Measurements from ENCODE around the gene MPC2. TPM values are rescaled to one million over a fixed set of nuclear protein-coding genes. Genes with fewer than 3 reads are reported as not detected.
A peak's percentile ranks its signal among the peaks of the same experiment; 100 is the strongest.

Gene MPC2
- 75.6 TPM for polyA plus RNA-seq (2012; ENCODE audit: missing spikeins)

DNA sequence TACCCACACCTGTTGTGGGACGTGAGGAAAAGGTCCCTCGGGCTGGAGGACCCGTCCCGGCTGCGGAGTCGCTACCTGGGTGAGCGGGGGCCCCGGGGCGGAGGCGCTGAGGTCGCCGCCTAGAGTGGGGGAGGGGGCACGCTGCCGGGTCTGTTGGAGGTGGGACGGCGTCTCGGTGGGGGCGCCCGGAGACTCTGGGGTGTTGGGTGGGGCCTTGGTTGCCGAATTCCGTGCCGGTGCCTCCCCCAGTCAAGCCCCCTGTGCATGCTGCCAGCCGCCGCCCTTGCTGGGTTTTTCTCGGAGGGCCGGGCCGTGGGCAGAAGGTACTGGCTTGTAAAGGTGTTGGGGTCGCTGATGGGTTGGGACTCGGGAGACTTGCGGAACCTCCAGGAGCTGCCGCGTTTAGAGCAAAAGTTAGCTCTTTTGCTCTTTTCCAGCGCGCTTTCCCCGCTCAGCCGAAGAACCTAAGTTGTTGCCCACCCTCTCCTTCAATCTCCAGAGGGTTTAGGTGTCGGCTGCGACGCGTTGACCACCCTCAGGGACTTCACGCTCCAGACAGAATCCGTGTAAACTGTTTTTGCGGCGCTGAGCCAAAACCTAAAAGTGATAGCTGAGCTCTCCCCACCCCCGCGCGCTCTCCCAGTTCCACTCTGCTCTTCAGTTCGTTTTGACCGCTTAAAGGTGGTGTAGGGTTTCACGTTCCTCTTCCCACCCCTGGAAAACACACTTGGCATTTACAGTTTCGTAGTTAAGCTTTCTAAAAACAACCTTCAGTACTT, at the start of gene MPC2:
Gene MPC2, minus strand, starts transcription at position 143 of the 779 bp plus-strand sequence. CDS start 1,231 bp downstream, outside the sequence.
- TF ChIP-seq POLR2AphosphoS5 (IDR thresholded peaks at IDR 0.05; ENCODE audit: low read depth, low read length) (peak; percentile 55; the same call in 1 of the 2 replicates), POLR2A (IDR thresholded peaks at IDR 0.05; ENCODE audit: low read depth, low read length) (no peak; the same call in 1 of the 2 replicates)
- DNase-seq (ENCODE audit: insufficient read length) (peak; percentile 49), FAIRE-seq (peak; percentile 62)

DNA sequence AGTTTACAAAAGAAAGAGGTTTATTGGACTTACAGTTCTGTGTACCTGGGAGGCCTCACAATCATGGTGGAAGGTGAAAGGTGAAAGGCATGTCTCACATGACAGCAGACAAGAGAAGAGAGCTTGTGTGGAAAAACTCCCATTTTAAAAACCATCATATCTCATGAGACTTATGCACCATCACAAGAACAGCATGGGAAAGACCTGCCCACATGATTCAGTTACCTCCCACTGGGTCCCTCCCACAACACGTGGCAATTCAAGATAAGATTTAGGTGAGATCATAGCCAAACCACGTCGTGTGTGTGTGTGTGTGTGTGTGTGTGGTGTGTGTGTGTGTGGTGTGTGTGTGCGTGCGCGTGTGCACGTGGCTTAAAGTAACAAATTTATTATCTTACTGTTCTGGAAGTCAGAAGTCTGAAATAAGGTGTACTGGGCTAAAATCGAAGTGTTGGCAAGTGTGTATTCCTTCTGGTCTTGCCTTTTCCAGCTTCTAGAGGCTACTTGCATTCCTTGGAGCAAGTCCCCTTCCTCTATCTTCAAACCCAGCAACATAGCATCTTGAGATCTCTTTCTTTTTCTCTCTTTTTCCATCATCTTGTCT, 48.1 kb upstream of the MPC2 start:
- no peak for TF ChIP-seq POLR2A (IDR thresholded peaks at IDR 0.05; ENCODE audit: low read depth, low read length)
- no peak for TF ChIP-seq POLR2AphosphoS5 (IDR thresholded peaks at IDR 0.05; ENCODE audit: low read depth, low read length)
- no peak for TF ChIP-seq TAF1 (IDR thresholded peaks at IDR 0.05; ENCODE audit: borderline replicate concordance, low read depth, low read length)
- FAIRE-seq, result no peak
- DNase-seq (ENCODE audit: insufficient read length), result no peak

DNA sequence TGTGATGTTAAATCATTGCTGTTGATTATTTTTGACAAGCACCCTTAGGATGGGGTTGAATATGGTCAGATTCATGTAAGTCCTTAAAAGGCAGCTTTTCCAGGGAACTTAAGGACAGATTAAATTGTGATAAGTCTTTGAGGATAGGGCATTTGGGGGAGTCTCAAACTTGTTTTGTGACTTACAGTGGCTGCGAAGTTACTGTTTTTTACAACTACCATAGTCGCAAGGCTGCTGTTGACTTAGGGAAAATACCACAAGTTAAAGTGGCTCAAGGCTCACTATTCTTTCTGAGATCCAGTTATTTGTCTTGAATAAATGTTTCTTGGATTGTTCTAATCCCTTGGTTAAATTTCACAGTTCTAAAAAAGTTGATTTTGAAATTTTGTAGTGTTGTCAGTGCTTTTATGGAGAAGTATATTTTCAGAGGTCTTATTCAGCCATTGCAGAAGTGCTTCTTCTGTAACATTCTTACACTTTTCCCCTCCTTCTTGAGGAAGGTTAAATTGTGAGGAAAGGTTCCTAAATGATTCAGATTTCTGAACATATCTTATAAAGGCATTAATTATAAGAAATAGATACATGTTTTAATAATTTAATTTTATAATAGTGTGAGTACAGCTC, 47.0 kb upstream of the MPC2 start:
- DNase-seq (ENCODE audit: insufficient read length), result no peak
- TF ChIP-seq POLR2AphosphoS5 (IDR thresholded peaks at IDR 0.05; ENCODE audit: low read depth, low read length) (no peak), POLR2A (IDR thresholded peaks at IDR 0.05; ENCODE audit: low read depth, low read length) (no peak), TAF1 (IDR thresholded peaks at IDR 0.05; ENCODE audit: borderline replicate concordance, low read depth, low read length) (no peak)
- no peak for FAIRE-seq

DNA sequence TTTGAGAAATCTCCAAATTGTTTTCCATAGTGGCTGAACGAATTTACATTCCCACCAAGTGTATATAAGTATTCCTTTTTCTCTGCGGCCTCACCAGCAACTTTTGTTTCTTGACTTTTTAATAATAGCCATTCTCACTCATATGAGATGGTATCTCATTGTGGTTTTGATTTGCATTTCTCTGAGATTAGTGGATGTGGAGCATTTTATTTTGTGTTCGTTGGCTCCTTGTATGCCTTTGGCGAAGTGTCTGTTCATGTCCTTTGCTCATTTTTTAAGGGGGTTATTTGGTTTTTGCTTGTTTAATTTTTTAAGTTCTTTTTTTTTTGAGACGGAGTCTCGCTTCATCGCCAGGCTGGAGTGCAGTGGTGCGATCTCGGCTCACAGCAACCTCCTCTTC, 45.1 kb upstream of the MPC2 start:
- FAIRE-seq, result no peak
- no peak for DNase-seq (ENCODE audit: insufficient read length)
- TF ChIP-seq TAF1 (IDR thresholded peaks at IDR 0.05; ENCODE audit: borderline replicate concordance, low read depth, low read length) (no peak), POLR2AphosphoS5 (IDR thresholded peaks at IDR 0.05; ENCODE audit: low read depth, low read length) (no peak), POLR2A (IDR thresholded peaks at IDR 0.05; ENCODE audit: low read depth, low read length) (no peak)

DNA sequence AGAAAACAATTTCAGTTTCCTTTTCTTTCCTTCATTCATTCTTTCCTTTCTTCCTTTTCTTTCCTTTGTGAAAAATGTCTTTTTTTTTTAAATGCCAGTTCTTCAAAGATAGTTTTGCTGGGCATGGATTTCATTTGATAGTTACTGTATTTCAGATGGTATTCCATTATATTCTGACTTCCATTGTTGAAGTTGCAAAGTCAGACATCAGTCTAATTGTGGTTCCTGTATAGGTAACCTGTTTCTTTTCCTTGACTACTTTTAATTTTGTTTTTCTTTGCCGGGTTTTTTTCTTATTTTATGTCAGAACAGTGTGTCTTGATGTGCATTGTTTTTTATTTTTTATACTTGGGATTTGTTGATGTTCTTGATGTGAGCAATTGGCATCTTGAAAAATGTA, 40.4 kb upstream of the MPC2 start:
- no peak for TF ChIP-seq POLR2AphosphoS5 (IDR thresholded peaks at IDR 0.05; ENCODE audit: low read depth, low read length)
- FAIRE-seq, result no peak
- no peak for DNase-seq (ENCODE audit: insufficient read length)

DNA sequence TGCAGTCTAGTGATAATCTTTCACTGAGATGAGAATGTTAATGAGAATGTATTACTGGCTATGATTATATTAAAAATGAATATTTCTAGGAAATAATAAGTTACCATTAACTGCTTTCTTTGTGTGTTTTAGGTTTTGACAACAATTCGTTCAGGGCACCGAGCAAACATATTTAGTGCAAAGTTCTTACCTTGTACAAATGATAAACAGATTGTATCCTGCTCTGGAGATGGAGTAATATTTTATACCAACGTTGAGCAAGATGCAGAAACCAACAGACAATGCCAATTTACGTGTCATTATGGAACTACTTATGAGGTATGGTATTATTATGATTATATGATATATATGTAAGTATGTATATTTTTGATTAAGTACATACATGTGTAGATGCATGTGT, 37.8 kb upstream of the MPC2 start:
- no peak for FAIRE-seq
- TF ChIP-seq TAF1 (IDR thresholded peaks at IDR 0.05; ENCODE audit: borderline replicate concordance, low read depth, low read length), result no peak
- TF ChIP-seq POLR2A (IDR thresholded peaks at IDR 0.05; ENCODE audit: low read depth, low read length), result no peak
- TF ChIP-seq POLR2AphosphoS5 (IDR thresholded peaks at IDR 0.05; ENCODE audit: low read depth, low read length), result no peak
- DNase-seq (ENCODE audit: insufficient read length), result no peak

DNA sequence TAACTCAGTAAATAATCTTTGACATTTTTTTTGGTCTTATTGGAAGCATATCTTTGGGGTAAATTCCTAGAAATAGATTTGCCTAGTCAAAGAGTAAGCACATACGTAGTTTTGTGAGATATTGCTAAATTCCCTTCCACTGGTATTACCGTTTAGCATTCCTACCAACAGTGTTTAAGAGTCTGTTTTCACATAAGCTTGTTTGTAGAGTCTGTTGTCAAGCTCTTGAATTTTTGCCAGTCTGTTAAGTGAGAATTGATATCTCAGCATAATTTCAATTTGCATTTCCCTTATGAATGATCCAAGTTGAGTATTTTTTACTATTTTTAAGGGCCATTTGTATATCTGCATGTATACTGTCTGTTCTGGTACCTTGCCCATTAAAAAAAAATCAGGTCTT, 37.0 kb upstream of the MPC2 start:
- no peak for FAIRE-seq
- no peak for DNase-seq (ENCODE audit: insufficient read length)
- TF ChIP-seq POLR2AphosphoS5 (IDR thresholded peaks at IDR 0.05; ENCODE audit: low read depth, low read length), result no peak
- TF ChIP-seq TAF1 (IDR thresholded peaks at IDR 0.05; ENCODE audit: borderline replicate concordance, low read depth, low read length), result no peak
- TF ChIP-seq POLR2A (IDR thresholded peaks at IDR 0.05; ENCODE audit: low read depth, low read length), result no peak

DNA sequence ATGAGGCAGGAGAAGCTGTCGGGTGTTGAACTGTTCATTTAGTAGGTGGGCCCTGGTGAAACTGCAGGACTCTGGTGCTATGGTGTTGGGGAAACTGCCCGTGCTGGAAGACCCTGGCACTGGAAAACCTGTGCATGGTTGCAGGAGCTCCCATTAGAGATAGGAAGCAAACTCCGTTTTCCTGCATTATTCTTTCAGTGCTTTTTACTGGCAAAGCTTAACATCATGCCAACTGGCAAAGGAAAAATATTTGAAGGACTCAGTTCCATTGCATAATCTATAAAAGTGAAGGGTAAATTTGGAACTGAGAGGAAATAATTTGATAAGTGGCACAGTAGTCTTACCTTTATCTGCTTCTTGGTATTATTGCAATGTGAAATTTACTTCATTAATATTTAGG, 31.7 kb upstream of the MPC2 start:
- TF ChIP-seq POLR2A (IDR thresholded peaks at IDR 0.05; ENCODE audit: low read depth, low read length), result no peak
- TF ChIP-seq POLR2AphosphoS5 (IDR thresholded peaks at IDR 0.05; ENCODE audit: low read depth, low read length), result no peak
- no peak for TF ChIP-seq TAF1 (IDR thresholded peaks at IDR 0.05; ENCODE audit: borderline replicate concordance, low read depth, low read length)
- FAIRE-seq (no peak), DNase-seq (ENCODE audit: insufficient read length) (no peak)

DNA sequence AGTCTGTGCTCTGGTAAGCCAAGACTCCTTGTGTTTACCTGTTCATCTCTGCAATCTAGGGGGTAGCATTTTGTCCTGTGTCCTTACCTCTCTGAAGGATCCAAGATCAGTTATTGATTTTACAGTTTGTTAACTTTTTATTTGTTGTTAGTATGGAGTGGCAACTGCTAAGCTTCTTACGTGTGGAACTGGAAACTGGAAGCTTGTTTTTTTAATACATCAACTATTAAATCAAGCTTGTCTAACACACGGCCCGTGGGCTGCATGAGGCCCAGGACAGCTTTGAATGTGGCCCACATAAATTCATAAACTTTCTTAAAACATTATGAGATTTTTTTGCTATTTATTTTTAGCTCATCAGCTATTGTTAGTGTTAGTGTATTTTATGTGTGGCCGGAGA, 29.2 kb upstream of the MPC2 start:
- no peak for FAIRE-seq
- no peak for TF ChIP-seq POLR2AphosphoS5 (IDR thresholded peaks at IDR 0.05; ENCODE audit: low read depth, low read length)
- TF ChIP-seq TAF1 (IDR thresholded peaks at IDR 0.05; ENCODE audit: borderline replicate concordance, low read depth, low read length), result no peak
- no peak for TF ChIP-seq POLR2A (IDR thresholded peaks at IDR 0.05; ENCODE audit: low read depth, low read length)
- DNase-seq (ENCODE audit: insufficient read length), result no peak

DNA sequence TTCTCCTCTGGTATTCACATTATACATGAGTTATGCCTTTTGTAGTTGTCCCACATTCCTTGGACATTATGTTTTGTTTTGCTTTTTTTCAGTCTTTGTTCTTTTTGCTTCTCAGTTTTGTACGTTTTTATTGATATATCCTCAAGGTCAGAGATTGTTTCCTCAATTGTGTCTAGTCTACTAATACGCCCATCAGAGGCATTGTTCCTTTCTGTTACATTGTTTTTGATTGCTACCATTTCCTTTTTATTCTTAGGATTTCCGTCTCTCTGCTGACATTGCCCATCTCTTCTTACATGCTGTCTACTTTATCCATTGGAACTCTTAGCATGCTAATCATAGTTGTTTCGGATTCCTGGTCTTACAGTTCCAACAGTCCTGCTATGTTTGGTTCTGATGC, 27.8 kb upstream of the MPC2 start:
- TF ChIP-seq POLR2A (IDR thresholded peaks at IDR 0.05; ENCODE audit: low read depth, low read length), result no peak
- no peak for TF ChIP-seq TAF1 (IDR thresholded peaks at IDR 0.05; ENCODE audit: borderline replicate concordance, low read depth, low read length)
- no peak for TF ChIP-seq POLR2AphosphoS5 (IDR thresholded peaks at IDR 0.05; ENCODE audit: low read depth, low read length)
- DNase-seq (ENCODE audit: insufficient read length) (no peak), FAIRE-seq (peak; percentile 36)

DNA sequence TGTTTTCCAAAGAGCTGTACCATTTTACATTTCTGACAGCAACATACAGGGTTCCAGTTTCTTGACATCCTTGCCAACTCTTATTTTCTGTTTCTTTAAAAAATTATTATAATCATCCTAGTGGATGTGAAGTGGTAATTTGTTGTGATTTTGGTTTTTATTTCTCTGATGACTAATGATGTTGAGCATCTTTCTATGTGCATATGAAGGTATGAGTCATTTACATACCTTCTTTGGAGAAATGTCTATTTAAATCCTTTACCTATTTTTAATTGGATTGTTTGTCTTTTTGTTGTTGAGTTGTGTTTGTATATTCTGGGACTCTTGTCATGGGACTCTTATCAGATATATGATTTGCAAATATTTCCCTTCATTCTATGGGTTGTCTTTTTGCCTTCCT, 20.8 kb upstream of the MPC2 start:
- TF ChIP-seq TAF1 (IDR thresholded peaks at IDR 0.05; ENCODE audit: borderline replicate concordance, low read depth, low read length), result no peak
- no peak for TF ChIP-seq POLR2A (IDR thresholded peaks at IDR 0.05; ENCODE audit: low read depth, low read length)
- TF ChIP-seq POLR2AphosphoS5 (IDR thresholded peaks at IDR 0.05; ENCODE audit: low read depth, low read length), result no peak
- DNase-seq (ENCODE audit: insufficient read length) (no peak), FAIRE-seq (no peak)

DNA sequence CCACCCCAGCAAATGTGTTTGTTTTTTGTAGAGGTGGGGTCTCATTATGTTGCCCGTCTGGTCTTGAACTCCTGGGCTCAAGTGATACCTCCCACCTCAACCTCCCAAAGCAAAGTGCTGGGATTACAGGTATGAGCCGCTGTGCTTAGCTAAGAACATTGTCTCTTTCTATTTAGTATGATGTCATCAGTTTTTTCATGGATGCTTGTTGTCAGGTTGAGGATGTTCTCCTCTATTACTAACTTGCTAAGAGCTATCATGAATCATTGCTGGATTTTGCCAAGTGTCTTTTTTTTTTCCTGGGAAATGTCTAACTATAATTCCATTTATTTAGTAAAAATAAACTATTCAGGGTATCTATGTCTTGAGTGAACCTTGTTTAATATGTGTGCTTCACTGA, 19.0 kb upstream of the MPC2 start:
- no peak for FAIRE-seq
- no peak for DNase-seq (ENCODE audit: insufficient read length)
- TF ChIP-seq POLR2A (IDR thresholded peaks at IDR 0.05; ENCODE audit: low read depth, low read length), result no peak
- no peak for TF ChIP-seq TAF1 (IDR thresholded peaks at IDR 0.05; ENCODE audit: borderline replicate concordance, low read depth, low read length)
- TF ChIP-seq POLR2AphosphoS5 (IDR thresholded peaks at IDR 0.05; ENCODE audit: low read depth, low read length), result no peak

Measured in GM12892 (cell line).